Measurements from ENCODE around the gene PRKAG2. TPM values are rescaled to one million over a fixed set of nuclear protein-coding genes. Genes with fewer than 3 reads are reported as not detected.

The PRKAG2 gene
- total and polyA plus RNA-seq, 2 experiments from 2014 or later, result 9.1 to 14.9 TPM

DNA sequence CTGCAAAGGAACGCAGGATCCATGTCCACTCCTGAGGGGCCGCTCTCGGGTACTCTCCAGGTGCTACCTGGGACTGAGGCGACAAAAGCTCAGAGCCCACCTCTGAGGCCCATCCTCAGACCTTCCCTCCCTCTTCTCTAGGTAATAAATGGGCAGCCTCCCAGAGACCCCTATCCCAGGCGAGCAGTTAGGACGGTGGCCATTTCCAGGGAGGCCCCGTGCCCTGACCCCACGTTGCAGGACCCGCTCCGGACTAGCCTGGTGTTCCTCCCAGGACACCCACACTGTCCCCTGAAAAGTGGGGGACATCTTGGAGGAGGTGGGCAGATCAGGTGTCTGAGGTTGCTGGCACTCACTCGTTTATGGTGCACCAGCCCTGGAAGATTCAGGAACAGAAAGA is 44.3 kb downstream of the PRKAG2 start:
- H3K4me2 ChIP-seq, result no peak overlapping the region
- no peak overlapping the region for H3K27ac ChIP-seq (ENCODE audit: low read depth)
- ATAC-seq, result no peak
- no peaks in the 10 kb centered on the region for H3K36me3 ChIP-seq (ENCODE audit: insufficient read depth)
- H3K9me3 Mint-ChIP-seq, result no peaks in the 10 kb centered on the region
- DNase-seq (ENCODE audit: low spot score), result no peak
- H3K4me1 Mint-ChIP-seq, result peaks cover 17% of the 10 kb centered on the region
- no peak overlapping the region for H3K27ac Mint-ChIP-seq
- H3F3A ChIP-seq (replicated peaks; ENCODE audit: low read depth), result no peaks in the 10 kb centered on the region
- no peaks in the 10 kb centered on the region for H3K79me2 ChIP-seq (replicated peaks; ENCODE audit: insufficient read depth)
- H3K4me3 Mint-ChIP-seq, result no peak overlapping the region
- no peaks in the 10 kb centered on the region for H4K20me1 ChIP-seq (replicated peaks; ENCODE audit: insufficient read depth)
- H3K9me2 ChIP-seq (ENCODE audit: insufficient read depth), result no peaks in the 10 kb centered on the region
- H2AFZ ChIP-seq, result no peak overlapping the region
- TF ChIP-seq, protein P1, sequence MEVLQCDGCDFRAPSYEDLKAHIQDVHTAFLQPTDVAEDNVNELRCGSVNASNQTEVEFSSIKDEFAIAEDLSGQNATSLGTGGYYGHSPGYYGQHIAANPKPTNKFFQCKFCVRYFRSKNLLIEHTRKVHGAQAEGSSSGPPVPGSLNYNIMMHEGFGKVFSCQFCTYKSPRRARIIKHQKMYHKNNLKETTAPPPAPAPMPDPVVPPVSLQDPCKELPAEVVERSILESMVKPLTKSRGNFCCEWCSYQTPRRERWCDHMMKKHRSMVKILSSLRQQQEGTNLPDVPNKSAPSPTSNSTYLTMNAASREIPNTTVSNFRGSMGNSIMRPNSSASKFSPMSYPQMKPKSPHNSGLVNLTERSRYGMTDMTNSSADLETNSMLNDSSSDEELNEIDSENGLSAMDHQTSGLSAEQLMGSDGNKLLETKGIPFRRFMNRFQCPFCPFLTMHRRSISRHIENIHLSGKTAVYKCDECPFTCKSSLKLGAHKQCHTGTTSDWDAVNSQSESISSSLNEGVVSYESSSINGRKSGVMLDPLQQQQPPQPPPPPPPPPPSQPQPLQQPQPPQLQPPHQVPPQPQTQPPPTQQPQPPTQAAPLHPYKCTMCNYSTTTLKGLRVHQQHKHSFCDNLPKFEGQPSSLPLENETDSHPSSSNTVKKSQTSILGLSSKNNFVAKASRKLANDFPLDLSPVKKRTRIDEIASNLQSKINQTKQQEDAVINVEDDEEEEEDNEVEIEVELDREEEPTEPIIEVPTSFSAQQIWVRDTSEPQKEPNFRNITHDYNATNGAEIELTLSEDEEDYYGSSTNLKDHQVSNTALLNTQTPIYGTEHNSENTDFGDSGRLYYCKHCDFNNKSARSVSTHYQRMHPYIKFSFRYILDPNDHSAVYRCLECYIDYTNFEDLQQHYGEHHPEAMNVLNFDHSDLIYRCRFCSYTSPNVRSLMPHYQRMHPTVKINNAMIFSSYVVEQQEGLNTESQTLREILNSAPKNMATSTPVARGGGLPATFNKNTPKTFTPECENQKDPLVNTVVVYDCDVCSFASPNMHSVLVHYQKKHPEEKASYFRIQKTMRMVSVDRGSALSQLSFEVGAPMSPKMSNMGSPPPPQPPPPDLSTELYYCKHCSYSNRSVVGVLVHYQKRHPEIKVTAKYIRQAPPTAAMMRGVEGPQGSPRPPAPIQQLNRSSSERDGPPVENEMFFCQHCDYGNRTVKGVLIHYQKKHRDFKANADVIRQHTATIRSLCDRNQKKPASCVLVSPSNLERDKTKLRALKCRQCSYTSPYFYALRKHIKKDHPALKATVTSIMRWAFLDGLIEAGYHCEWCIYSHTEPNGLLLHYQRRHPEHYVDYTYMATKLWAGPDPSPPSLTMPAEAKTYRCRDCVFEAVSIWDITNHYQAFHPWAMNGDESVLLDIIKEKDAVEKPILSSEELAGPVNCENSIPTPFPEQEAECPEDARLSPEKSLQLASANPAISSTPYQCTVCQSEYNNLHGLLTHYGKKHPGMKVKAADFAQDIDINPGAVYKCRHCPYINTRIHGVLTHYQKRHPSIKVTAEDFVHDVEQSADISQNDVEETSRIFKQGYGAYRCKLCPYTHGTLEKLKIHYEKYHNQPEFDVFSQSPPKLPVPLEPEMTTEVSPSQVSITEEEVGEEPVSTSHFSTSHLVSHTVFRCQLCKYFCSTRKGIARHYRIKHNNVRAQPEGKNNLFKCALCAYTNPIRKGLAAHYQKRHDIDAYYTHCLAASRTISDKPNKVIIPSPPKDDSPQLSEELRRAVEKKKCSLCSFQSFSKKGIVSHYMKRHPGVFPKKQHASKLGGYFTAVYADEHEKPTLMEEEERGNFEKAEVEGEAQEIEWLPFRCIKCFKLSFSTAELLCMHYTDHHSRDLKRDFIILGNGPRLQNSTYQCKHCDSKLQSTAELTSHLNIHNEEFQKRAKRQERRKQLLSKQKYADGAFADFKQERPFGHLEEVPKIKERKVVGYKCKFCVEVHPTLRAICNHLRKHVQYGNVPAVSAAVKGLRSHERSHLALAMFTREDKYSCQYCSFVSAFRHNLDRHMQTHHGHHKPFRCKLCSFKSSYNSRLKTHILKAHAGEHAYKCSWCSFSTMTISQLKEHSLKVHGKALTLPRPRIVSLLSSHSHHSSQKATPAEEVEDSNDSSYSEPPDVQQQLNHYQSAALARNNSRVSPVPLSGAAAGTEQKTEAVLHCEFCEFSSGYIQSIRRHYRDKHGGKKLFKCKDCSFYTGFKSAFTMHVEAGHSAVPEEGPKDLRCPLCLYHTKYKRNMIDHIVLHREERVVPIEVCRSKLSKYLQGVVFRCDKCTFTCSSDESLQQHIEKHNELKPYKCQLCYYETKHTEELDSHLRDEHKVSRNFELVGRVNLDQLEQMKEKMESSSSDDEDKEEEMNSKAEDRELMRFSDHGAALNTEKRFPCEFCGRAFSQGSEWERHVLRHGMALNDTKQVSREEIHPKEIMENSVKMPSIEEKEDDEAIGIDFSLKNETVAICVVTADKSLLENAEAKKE (CRISPR knock-in tag; IDR thresholded peaks at IDR 0.05), result no peak
- TF ChIP-seq ZNF331 (CRISPR knock-in tag; IDR thresholded peaks at IDR 0.05; ENCODE audit: low read depth) (no peak), STAT1 (IDR thresholded peaks at IDR 0.05; ENCODE audit: unreplicated experiment) (no peak), EZH2phosphoT487 (IDR thresholded peaks at IDR 0.05; ENCODE audit: unreplicated experiment) (no peak), ZNF114 (CRISPR knock-in tag; IDR thresholded peaks at IDR 0.05) (no peak), EZH2 (IDR thresholded peaks at IDR 0.05; ENCODE audit: low read depth, unreplicated experiment) (no peak), CREB1 (CRISPR knock-in tag; IDR thresholded peaks at IDR 0.05; ENCODE audit: low read depth) (no peak), ETS1 (IDR thresholded peaks at IDR 0.05) (no peak), JUNB (IDR thresholded peaks at IDR 0.05; ENCODE audit: unreplicated experiment) (no peak), POLR2AphosphoS5 (IDR thresholded peaks at IDR 0.05; ENCODE audit: low read depth) (no peak), NANOG (IDR thresholded peaks at IDR 0.05; ENCODE audit: borderline replicate concordance) (no peak), CTCF (conservative IDR thresholded peaks at IDR 0.05; ENCODE audit: low read depth in 2 of 2) (no peak), REST (IDR thresholded peaks at IDR 0.05; ENCODE audit: unreplicated experiment) (no peak)
- H3K4me1 ChIP-seq (ENCODE audit: insufficient read depth), result no peaks in the 10 kb centered on the region; the same call in 1 of the 2 replicates
- H3K36me3 Mint-ChIP-seq (ENCODE audit: low read depth), result no peaks in the 10 kb centered on the region
- no peak overlapping the region for H3K4me3 ChIP-seq
- H3K27me3 Mint-ChIP-seq (ENCODE audit: insufficient read depth, low read depth, poor library complexity), result peaks cover 7% of the 10 kb centered on the region
- H3K27me3 ChIP-seq (ENCODE audit: insufficient read depth), result no peaks in the 10 kb centered on the region
